ENCODE measurements around the gene UTP14C.

DNA sequence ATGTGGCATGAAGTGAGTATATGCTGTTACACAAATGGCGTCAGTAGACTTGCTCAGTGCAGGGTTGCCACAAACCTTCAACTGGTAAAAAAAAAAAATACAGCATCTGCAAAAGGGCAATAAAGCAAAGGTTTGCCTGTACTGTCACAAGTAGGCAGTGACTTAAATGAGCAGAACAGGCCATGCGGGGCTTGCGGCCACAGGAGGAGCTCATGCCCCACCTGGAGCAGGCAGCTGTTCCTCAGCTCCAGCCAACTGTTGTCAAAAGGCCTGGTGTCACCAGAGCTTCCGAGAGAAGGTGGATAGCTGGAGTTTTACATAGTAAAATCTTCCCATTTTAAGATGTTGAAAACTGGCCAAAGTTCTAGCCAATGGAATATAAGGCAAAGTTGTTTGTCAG, 20.9 kb upstream of the UTP14C start:
- TF ChIP-seq, protein P1, sequence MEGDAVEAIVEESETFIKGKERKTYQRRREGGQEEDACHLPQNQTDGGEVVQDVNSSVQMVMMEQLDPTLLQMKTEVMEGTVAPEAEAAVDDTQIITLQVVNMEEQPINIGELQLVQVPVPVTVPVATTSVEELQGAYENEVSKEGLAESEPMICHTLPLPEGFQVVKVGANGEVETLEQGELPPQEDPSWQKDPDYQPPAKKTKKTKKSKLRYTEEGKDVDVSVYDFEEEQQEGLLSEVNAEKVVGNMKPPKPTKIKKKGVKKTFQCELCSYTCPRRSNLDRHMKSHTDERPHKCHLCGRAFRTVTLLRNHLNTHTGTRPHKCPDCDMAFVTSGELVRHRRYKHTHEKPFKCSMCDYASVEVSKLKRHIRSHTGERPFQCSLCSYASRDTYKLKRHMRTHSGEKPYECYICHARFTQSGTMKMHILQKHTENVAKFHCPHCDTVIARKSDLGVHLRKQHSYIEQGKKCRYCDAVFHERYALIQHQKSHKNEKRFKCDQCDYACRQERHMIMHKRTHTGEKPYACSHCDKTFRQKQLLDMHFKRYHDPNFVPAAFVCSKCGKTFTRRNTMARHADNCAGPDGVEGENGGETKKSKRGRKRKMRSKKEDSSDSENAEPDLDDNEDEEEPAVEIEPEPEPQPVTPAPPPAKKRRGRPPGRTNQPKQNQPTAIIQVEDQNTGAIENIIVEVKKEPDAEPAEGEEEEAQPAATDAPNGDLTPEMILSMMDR (IDR thresholded peaks at IDR 0.05): no peak
- TF ChIP-seq POLR2A (IDR thresholded peaks at IDR 0.05) (no peak), POLR2AphosphoS5 (IDR thresholded peaks at IDR 0.05) (no peak), EP300 (IDR thresholded peaks at IDR 0.05) (no peak)
